H1 (cell line): ENCODE data around the gene ILK. TPM values are rescaled to one million over a fixed set of nuclear protein-coding genes. Genes with fewer than 3 reads are reported as not detected.

Experiments
- ASH2L ChIP-seq: fragments of 200-600, 300-600 bp; sonication (generic); IDR thresholded peaks from one replicate; pipeline ENCODE4 v1.7.1; 2017; ENCODE audit warnings: low read length
- CTBP2 ChIP-seq: IDR thresholded peaks from 2 replicates; pipeline ENCODE4 v1.7.0; 2011; ENCODE audit warnings: borderline replicate concordance, mild to moderate bottlenecking, moderate library complexity, mixed read lengths, low read length; ENCODE audit not compliant: insufficient read depth, insufficient read length
- CTCF ChIP-seq, 3 experiments: IDR thresholded peaks; 1 replicate in 2 of 3; 2 replicates in 1 of 3; pipeline versions ENCODE4 v1.5.1 to v1.6.1; 2011; ENCODE audit warnings: low read length in 3 of 3, mild to moderate bottlenecking in 3 of 3, inconsistent platforms in 2 of 3, low read depth in 1 of 3, moderate library complexity in 1 of 3; ENCODE audit not compliant: insufficient read depth in 1 of 3; ENCODE audit errors: control extremely low read depth in 1 of 3
- polyA plus RNA-seq, 7 experiments: library from polyadenylated mRNA; depleted of rRNA in 3 of 7; stranded (reverse) in 5 of 7; unstranded in 2 of 7; fragments of >200 nt in 5 of 7; fragments of 200-250 nt in 2 of 7; gene quantifications; 1 replicate in 5 of 7; 2 replicates in 1 of 7; 4 replicates in 1 of 7; pipeline versions ENCODE4 v1.2.1 to v1.2.3, GENCODE V29; 2011 to 2013; ENCODE audit warnings: missing spikeins in 2 of 7, mixed read lengths in 2 of 7
- total RNA-seq: library from RNA; stranded (reverse); fragmentation: NEBNext Ultra II Directional; extraction: Animal tissue kit (Norgen Biotek cat#: 25700); gene quantifications from 2 replicates; pipeline ENCODE4 v1.2.1, GENCODE V29; 2021

ILK gene
- total and polyA plus RNA-seq, 2 of the 8 experiments (the other 6 are each of a cell fraction or from before 2014, with no cell fraction given) = 91.4 to 132 TPM

GRCh38 chr11:6625156-6625831, 21.7 kb downstream of the ILK start (continued):
- TF ChIP-seq CTBP2 (no peak), CTCF (IDR thresholded peaks at IDR 0.05; ENCODE audit: control extremely low read depth in 1 of 3, insufficient read depth in 1 of 3, low read depth in 1 of 3, low read length in 3 of 3) (no peak), ASH2L (no peak)
